ENCODE measurements around the gene DIO3.

- TF ChIP-seq CTCF (conservative IDR thresholded peaks at IDR 0.05; ENCODE audit: low read depth, low read length) (no peak), EZH2phosphoT487 (IDR thresholded peaks at IDR 0.05; ENCODE audit: borderline replicate concordance, low read length) (no peak), EZH2 (IDR thresholded peaks at IDR 0.05; ENCODE audit: low read length, unreplicated experiment) (no peak)
Measured at GRCh38 chr14:101521978-101522377, 39.3 kb upstream of the DIO3 start.
